ENCODE results near the gene ELMO1. TPM values are rescaled to one million over a fixed set of nuclear protein-coding genes. Genes with fewer than 3 reads are reported as not detected.

ELMO1 gene
- total and polyA plus RNA-seq, 2 of the 13 experiments (the other 11 are each of a cell fraction or from before 2014, with no cell fraction given): 0.11 to 0.17 TPM

DNA sequence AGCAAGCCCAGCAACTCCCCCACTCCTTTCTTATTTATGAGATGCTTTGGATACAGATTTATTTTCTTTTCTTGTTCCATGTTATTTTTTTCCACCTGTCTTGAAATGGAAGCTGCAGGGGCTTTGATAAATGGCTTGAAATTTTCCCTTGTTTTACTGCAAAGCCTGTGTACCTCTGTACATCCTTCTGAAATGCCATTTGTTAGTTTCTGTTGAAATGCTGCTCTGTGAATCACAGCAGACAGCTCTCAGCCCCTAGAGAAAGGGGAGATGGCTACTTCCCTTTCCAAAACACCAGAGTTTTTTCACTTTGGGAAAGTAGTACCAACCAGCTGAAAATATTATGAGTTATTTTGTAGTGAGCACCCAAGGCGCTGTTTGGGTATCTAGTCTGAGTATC, 304.2 kb downstream of the ELMO1 start:
- no peak for ATAC-seq
- H3K4me2 ChIP-seq (ENCODE audit: low read depth, low read length): no peak overlapping the region
- peaks cover 32% of the 10 kb centered on the region for H3K4me1 ChIP-seq (ENCODE audit: insufficient read depth, low read length)
- POLR2A ChIA-PET: no interaction called here
- no peak overlapping the region for H3K27ac ChIP-seq (ENCODE audit: extremely low read length, insufficient read depth, low read length)
- no peaks in the 10 kb centered on the region for H3K27me3 ChIP-seq (ENCODE audit: control insufficient read depth in 1 of 2, insufficient read depth in 2 of 2, low read length in 2 of 2)
- H3K36me3 ChIP-seq (replicated peaks in 1 of 2; ENCODE audit: control insufficient read depth in 1 of 2, insufficient read depth in 2 of 2, low read length in 2 of 2): no peaks in the 10 kb centered on the region
- H3K9me3 ChIP-seq (ENCODE audit: low read length): peaks cover 5% of the 10 kb centered on the region
- FAIRE-seq: no peak
- intact Hi-C loops (cut with micrococcal nuclease; ENCODE audit: unreplicated experiment): no loop called here
- in situ Hi-C loops (cut with HindIII; ENCODE audit: extremely low pct_ligation_motif_present, low pct_unique_long_range_greater_than_20kb): no loop called here
- 48% methylated on average over 1 of the region's 1 CpG for WGBS (ENCODE audit: low lambda C conversion rate)
- H2AFZ ChIP-seq (ENCODE audit: low read length): no peak overlapping the region
- H3K4me3 ChIP-seq (replicated peaks in 1 of 3; ENCODE audit: insufficient read depth in 1 of 3, low read depth in 2 of 3, low read length in 3 of 3): no peak overlapping the region
- H3K79me2 ChIP-seq (ENCODE audit: insufficient read depth, low read length): no peaks in the 10 kb centered on the region
- CTCF ChIA-PET (ENCODE audit: low intra/inter-chr PET ratio, low total read pairs): no interaction called here
- BruUV-seq (replicated peaks): no TSS peak
- H3K9ac ChIP-seq (ENCODE audit: insufficient read depth, low read depth, low read length): no peak overlapping the region
- TF ChIP-seq, protein P1, sequence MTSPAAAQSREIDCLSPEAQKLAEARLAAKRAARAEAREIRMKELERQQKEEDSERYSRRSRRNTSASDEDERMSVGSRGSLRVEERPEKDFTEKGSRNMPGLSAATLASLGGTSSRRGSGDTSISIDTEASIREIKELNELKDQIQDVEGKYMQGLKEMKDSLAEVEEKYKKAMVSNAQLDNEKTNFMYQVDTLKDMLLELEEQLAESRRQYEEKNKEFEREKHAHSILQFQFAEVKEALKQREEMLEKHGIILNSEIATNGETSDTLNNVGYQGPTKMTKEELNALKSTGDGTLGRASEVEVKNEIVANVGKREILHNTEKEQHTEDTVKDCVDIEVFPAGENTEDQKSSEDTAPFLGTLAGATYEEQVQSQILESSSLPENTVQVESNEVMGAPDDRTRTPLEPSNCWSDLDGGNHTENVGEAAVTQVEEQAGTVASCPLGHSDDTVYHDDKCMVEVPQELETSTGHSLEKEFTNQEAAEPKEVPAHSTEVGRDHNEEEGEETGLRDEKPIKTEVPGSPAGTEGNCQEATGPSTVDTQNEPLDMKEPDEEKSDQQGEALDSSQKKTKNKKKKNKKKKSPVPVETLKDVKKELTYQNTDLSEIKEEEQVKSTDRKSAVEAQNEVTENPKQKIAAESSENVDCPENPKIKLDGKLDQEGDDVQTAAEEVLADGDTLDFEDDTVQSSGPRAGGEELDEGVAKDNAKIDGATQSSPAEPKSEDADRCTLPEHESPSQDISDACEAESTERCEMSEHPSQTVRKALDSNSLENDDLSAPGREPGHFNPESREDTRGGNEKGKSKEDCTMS (CRISPR knock-in tag; conservative IDR thresholded peaks at IDR 0.05): no peak
- TF ChIP-seq SATB2 (CRISPR knock-in tag; IDR thresholded peaks at IDR 0.05): no peak
- no peak for TF ChIP-seq RXRA (CRISPR knock-in tag; IDR thresholded peaks at IDR 0.05)
- TF ChIP-seq NFIC (IDR thresholded peaks at IDR 0.05; ENCODE audit: low read length): no peak
- no peak for TF ChIP-seq ZBTB38 (CRISPR knock-in tag; IDR thresholded peaks at IDR 0.05)
- TF ChIP-seq, protein P2, sequence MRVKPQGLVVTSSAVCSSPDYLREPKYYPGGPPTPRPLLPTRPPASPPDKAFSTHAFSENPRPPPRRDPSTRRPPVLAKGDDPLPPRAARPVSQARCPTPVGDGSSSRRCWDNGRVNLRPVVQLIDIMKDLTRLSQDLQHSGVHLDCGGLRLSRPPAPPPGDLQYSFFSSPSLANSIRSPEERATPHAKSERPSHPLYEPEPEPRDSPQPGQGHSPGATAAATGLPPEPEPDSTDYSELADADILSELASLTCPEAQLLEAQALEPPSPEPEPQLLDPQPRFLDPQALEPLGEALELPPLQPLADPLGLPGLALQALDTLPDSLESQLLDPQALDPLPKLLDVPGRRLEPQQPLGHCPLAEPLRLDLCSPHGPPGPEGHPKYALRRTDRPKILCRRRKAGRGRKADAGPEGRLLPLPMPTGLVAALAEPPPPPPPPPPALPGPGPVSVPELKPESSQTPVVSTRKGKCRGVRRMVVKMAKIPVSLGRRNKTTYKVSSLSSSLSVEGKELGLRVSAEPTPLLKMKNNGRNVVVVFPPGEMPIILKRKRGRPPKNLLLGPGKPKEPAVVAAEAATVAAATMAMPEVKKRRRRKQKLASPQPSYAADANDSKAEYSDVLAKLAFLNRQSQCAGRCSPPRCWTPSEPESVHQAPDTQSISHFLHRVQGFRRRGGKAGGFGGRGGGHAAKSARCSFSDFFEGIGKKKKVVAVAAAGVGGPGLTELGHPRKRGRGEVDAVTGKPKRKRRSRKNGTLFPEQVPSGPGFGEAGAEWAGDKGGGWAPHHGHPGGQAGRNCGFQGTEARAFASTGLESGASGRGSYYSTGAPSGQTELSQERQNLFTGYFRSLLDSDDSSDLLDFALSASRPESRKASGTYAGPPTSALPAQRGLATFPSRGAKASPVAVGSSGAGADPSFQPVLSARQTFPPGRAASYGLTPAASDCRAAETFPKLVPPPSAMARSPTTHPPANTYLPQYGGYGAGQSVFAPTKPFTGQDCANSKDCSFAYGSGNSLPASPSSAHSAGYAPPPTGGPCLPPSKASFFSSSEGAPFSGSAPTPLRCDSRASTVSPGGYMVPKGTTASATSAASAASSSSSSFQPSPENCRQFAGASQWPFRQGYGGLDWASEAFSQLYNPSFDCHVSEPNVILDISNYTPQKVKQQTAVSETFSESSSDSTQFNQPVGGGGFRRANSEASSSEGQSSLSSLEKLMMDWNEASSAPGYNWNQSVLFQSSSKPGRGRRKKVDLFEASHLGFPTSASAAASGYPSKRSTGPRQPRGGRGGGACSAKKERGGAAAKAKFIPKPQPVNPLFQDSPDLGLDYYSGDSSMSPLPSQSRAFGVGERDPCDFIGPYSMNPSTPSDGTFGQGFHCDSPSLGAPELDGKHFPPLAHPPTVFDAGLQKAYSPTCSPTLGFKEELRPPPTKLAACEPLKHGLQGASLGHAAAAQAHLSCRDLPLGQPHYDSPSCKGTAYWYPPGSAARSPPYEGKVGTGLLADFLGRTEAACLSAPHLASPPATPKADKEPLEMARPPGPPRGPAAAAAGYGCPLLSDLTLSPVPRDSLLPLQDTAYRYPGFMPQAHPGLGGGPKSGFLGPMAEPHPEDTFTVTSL (CRISPR knock-in tag; IDR thresholded peaks at IDR 0.05; ENCODE audit: borderline replicate concordance): no peak
- no peak for TF ChIP-seq ZFP37 (CRISPR knock-in tag; IDR thresholded peaks at IDR 0.05; ENCODE audit: borderline replicate concordance)
- no peak for TF ChIP-seq ZNF431 (CRISPR knock-in tag; IDR thresholded peaks at IDR 0.05; ENCODE audit: borderline replicate concordance, low read depth)
- no peaks in the 10 kb centered on the region for H4K20me1 ChIP-seq (ENCODE audit: insufficient read depth, low read length)
- no peak for DNase-seq (ENCODE audit: low spot score)

Measured in HepG2 (cell line).